Subcutaneous abdominal adipose tissue (tissue), 5 donors: Measurements from ENCODE around the gene ZNF577.
A peak's percentile ranks its signal among the peaks of the same experiment; 100 is the strongest.

Experiments
- H3K27ac ChIP-seq: one replicate; pipeline ENCODE4 v1.7.0; 2013; ENCODE audit warnings: low read depth, mild to moderate bottlenecking, inconsistent platforms, low read length, moderate library complexity
- H3K27me3 ChIP-seq, 5 donors: one replicate each; pipeline ENCODE4 v1.7.0; 2013; ENCODE audit warnings: low read length in 5 of 5, inconsistent platforms in 1 of 5; ENCODE audit not compliant: control insufficient read depth in 5 of 5, insufficient read depth in 4 of 5
- H3K36me3 ChIP-seq, 5 donors: one replicate each; pipeline ENCODE4 v1.7.0; 2013; ENCODE audit warnings: low read length in 5 of 5; ENCODE audit not compliant: control insufficient read depth in 5 of 5, insufficient read depth in 5 of 5
- H3K4me1 ChIP-seq, 5 donors: one replicate each; pipeline ENCODE4 v1.7.0; 2013; ENCODE audit warnings: low read length in 5 of 5, mild to moderate bottlenecking in 3 of 5, moderate library complexity in 1 of 5; ENCODE audit not compliant: control insufficient read depth in 5 of 5, insufficient read depth in 5 of 5
- H3K4me3 ChIP-seq, 5 donors: one replicate each; pipeline ENCODE4 v1.7.0; 2013; ENCODE audit warnings: low read length in 5 of 5, low read depth in 1 of 5
- H3K9ac ChIP-seq, 5 donors: one replicate each; pipeline ENCODE4 v1.7.0; 2013; ENCODE audit warnings: low read length in 5 of 5, mild to moderate bottlenecking in 4 of 5, moderate library complexity in 3 of 5
- H3K9me3 ChIP-seq, 5 donors: one replicate each; pipeline ENCODE4 v1.7.0; 2013; ENCODE audit warnings: low read length in 5 of 5; ENCODE audit not compliant: control insufficient read depth in 5 of 5
- donor health status: healthy.
- donor health status: healthy.
- donor health status: healthy.
- donor health status: healthy.
- donor health status: healthy.

The ZNF577 gene

GRCh38 chr19:51884713-51885112 is 3.0 kb downstream of the ZNF577 start:
- no peak overlapping the region for H3K27ac ChIP-seq
- peaks cover 9 to 53% (median 36%) of the 10 kb centered on the region in 5 donors for H3K9me3 ChIP-seq
- peaks cover 6 to 21% (median 11%) of the 10 kb centered on the region in 5 donors for H3K36me3 ChIP-seq
- no peak overlapping the region for H3K4me3 ChIP-seq
- no peaks in the 10 kb centered on the region for H3K27me3 ChIP-seq
- peaks cover 0 to 16% (median 14%) of the 10 kb centered on the region in 5 donors for H3K4me1 ChIP-seq
- no peak overlapping the region for H3K9ac ChIP-seq

GRCh38 chr19:51882518-51882917 is 5.2 kb downstream of the ZNF577 start:
- Histone ChIP-seq H3K4me3 (no peak overlapping the region), H3K36me3 (peaks cover 22 to 36% (median 26%) of the 10 kb centered on the region in 5 donors), H3K27me3 (no peaks in the 10 kb centered on the region), H3K4me1 (peaks cover 0 to 10% (median 10%) of the 10 kb centered on the region in 5 donors), H3K9me3 (peaks cover 3 to 36% (median 23%) of the 10 kb centered on the region in 5 donors), H3K27ac (no peak overlapping the region), H3K9ac (no peak overlapping the region)

GRCh38 chr19:51873097-51873496 is 14.7 kb downstream of the ZNF577 start:
- H3K4me1 ChIP-seq: no peaks in the 10 kb centered on the region
- peaks cover 52 to 59% (median 54%) of the 10 kb centered on the region in 5 donors for H3K36me3 ChIP-seq
- H3K9me3 ChIP-seq: peaks cover 41 to 93% (median 87%) of the 10 kb centered on the region in 5 donors

GRCh38 chr19:51861870-51862622 is 25.7 kb downstream of the ZNF577 start:
- H3K36me3 ChIP-seq: peaks cover 0 to 30% (median 2%) of the 10 kb centered on the region in 5 donors
- H3K9ac ChIP-seq: no peak overlapping the region

More at GRCh38 chr19:51873097-51873496, 14.7 kb downstream of the ZNF577 start:
- Histone ChIP-seq H3K4me3 (peak overlapping the region; percentile 10 to 59 (median 27)), H3K9ac (no peak overlapping the region), H3K27ac (no peak overlapping the region), H3K27me3 (no peaks in the 10 kb centered on the region)

GRCh38 chr19:51837145-51837544 is 50.6 kb downstream of the ZNF577 start:
- Histone ChIP-seq H3K36me3 (peaks cover 0 to 9% (median 0%) of the 10 kb centered on the region in 5 donors), H3K9ac (no peak overlapping the region), H3K27me3 (no peaks in the 10 kb centered on the region), H3K4me3 (no peak overlapping the region), H3K9me3 (peaks cover 0 to 17% (median 10%) of the 10 kb centered on the region in 5 donors), H3K27ac (no peak overlapping the region), H3K4me1 (peaks cover 0 to 2% (median 0%) of the 10 kb centered on the region in 5 donors)

More at GRCh38 chr19:51861870-51862622, 25.7 kb downstream of the ZNF577 start:
- H3K27ac ChIP-seq: no peak overlapping the region
- peaks cover 61 to 92% (median 82%) of the 10 kb centered on the region in 5 donors for H3K9me3 ChIP-seq
- peak overlapping the region in 4 of 5 donors; percentile 11 to 59 (median 44) for H3K4me3 ChIP-seq
- H3K27me3 ChIP-seq: no peaks in the 10 kb centered on the region
- H3K4me1 ChIP-seq: no peaks in the 10 kb centered on the region

- Histone ChIP-seq H3K4me1 (peaks cover 0 to 12% (median 0%) of the 10 kb centered on the region in 5 donors), H3K4me3 (no peak overlapping the region), H3K9me3 (peaks cover 2 to 16% (median 7%) of the 10 kb centered on the region in 5 donors), H3K27ac (no peak overlapping the region), H3K9ac (no peak overlapping the region), H3K27me3 (no peaks in the 10 kb centered on the region), H3K36me3 (no peaks in the 10 kb centered on the region)
Observed at GRCh38 chr19:51830274-51830673, 57.5 kb downstream of the ZNF577 start.

- Histone ChIP-seq H3K9me3 (peaks cover 2 to 12% (median 5%) of the 10 kb centered on the region in 5 donors), H3K4me1 (peaks cover 0 to 46% (median 20%) of the 10 kb centered on the region in 5 donors), H3K27me3 (no peaks in the 10 kb centered on the region), H3K4me3 (no peak overlapping the region), H3K36me3 (peaks cover 0 to 3% (median 0%) of the 10 kb centered on the region in 5 donors), H3K9ac (no peak overlapping the region), H3K27ac (peak overlapping the region; percentile 20)
Observed at GRCh38 chr19:51824281-51825005, 63.3 kb downstream of the ZNF577 start.

- H3K9me3 ChIP-seq: peaks cover 0 to 9% (median 0%) of the 10 kb centered on the region in 5 donors
- H3K27me3 ChIP-seq: no peaks in the 10 kb centered on the region
- peaks cover 0 to 41% (median 20%) of the 10 kb centered on the region in 5 donors for H3K4me1 ChIP-seq
- H3K36me3 ChIP-seq: peaks cover 0 to 3% (median 0%) of the 10 kb centered on the region in 5 donors
- H3K9ac ChIP-seq: no peak overlapping the region
- H3K27ac ChIP-seq: no peak overlapping the region
- H3K4me3 ChIP-seq: no peak overlapping the region
Observed at GRCh38 chr19:51822946-51823345, 64.8 kb downstream of the ZNF577 start.

- Histone ChIP-seq H3K27me3 (no peaks in the 10 kb centered on the region), H3K36me3 (peaks cover 0 to 3% (median 0%) of the 10 kb centered on the region in 5 donors), H3K27ac (no peak overlapping the region), H3K4me1 (peaks cover 0 to 41% (median 20%) of the 10 kb centered on the region in 5 donors), H3K9me3 (peaks cover 0 to 9% (median 0%) of the 10 kb centered on the region in 5 donors), H3K9ac (no peak overlapping the region), H3K4me3 (no peak overlapping the region)
Observed at GRCh38 chr19:51822325-51822724, 65.4 kb downstream of the ZNF577 start.
